Hippocampal formation (tissue), 2 donors: Measurements from ENCODE around the gene SLC10A7.

Experiments used
- DNase-seq, 2 donors: peaks; one replicate each; lab custom pipeline; 2025; lab: John Stamatoyannopoulos, UW

Gene SLC10A7

GRCh38 chr4:146257511-146257910, 264.2 kb downstream of the SLC10A7 start:
- DNase-seq: no peak

GRCh38 chr4:146256328-146256727, 265.4 kb downstream of the SLC10A7 start:
- DNase-seq: no peak

GRCh38 chr4:146255874-146256273, 265.9 kb downstream of the SLC10A7 start:
- no peak for DNase-seq

DNA sequence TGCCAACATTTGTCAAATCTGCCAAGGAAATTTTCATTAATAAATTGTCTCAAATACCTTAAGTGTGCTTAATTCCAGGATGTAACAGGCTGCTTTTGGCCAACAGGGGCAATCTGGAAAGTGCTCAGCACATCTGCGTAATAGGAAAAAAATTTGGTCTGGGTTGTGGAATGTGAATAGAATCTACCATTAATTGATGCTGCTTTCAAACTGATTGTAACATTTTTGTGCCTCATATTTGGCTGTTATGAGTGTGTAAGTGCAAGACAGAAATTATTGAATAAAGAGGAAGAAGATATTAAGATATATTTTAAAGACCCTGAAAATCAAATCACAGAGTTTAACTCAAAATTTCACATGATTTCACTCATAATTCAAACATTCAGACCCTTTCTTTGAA, 266.3 kb downstream of the SLC10A7 start:
- DNase-seq: no peak

DNA sequence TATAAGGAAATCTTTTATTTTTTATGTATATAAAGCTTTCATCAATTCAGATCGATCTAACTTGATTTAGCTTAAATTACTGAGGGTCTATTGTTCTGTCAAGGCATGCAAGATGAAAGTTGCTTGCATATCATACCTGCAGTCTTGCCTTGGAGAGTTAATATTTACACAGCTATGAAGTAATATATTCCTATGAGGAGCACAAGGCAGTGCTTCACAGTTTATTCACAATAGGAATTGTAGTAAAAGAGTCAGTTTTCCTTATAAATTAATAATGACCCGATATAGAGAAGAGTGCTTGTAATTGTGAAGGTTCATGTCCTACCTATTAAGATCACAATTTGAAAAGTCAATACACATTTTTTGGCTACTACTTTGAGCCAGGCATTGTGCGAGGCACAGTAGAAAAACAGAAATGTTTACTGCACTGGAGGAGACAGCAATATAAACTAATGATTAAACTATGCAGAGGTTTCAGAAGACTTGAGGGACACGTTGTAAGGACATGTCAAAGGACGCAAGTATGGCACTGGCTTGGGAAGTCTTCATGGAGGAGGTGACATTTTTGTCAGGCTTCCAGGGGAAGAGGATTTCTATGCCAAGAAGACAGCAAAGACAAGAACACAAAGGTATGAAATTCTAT, 268.6 kb downstream of the SLC10A7 start:
- DNase-seq: no peak

- no peak for DNase-seq
Observed at GRCh38 chr4:146247356-146247755, 274.4 kb downstream of the SLC10A7 start.

GRCh38 chr4:146246381-146246780, 275.4 kb downstream of the SLC10A7 start:
- no peak for DNase-seq

- DNase-seq: no peak
Observed at GRCh38 chr4:146245850-146246249, 275.9 kb downstream of the SLC10A7 start.

- no peak for DNase-seq
Observed at GRCh38 chr4:146245246-146245645, 276.5 kb downstream of the SLC10A7 start.

- no peak for DNase-seq
Observed at GRCh38 chr4:146244496-146244895, 277.2 kb downstream of the SLC10A7 start.

DNA sequence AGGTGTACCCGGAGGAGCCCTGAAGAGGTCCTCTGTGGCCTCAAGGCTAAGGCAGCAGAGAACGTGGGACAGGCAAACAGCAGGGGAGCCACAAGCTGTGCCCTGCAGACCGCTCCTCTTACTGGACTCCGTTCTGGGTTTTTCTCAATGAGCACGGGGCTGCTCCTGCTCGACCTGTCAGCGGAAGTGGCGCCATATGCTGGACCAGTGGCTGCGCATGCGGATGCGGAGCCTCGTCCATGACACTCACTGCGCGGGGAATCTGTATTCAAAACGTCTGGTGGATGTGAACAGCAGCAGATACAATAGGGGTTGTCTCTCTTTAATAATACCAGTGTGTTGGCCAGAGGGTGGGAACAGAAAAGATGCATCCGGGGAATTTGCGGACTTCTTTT, 277.9 kb downstream of the SLC10A7 start:
- no peak for DNase-seq

- no peak for DNase-seq
Observed at GRCh38 chr4:146243141-146243882, 278.4 kb downstream of the SLC10A7 start.

DNA sequence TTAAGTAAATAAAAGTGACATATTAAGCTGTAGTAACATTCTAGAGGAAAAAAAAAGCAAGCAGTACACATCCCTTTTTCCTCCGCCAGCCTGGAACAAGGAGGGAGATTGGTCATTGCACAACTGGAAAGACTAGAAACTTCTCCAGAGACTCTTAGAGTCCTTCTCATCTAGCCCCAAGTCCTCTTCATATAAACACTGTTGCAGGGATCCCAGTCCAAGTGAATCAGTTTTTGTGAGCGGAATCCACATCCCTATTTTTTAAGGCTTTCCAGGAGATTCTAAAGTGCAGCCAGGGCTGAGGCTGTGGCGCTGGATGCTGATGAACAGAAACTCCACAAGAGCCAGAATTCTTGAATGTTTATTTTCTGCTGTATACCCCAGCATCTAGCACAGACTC, 283.6 kb downstream of the SLC10A7 start:
- DNase-seq: no peak

DNA sequence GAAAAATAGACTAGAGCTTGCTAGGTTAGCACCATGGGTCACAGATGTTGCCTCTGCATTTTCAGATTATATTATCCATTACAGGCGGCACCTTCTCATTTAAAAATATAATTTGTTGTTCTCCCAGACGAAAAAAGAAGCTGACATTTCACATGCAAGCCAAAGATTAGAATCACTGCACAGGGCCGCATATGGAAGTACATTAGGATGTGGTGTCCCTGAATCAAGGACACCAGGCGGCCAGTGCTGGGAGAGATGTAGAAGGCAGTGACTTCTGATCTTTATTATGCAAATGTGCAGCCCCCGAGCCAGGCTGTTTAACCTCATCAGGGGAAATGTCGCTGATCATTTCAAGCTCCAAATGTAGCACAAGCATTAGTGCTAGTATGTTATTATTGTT, 284.6 kb downstream of the SLC10A7 start:
- DNase-seq: no peak

- no peak for DNase-seq
Observed at GRCh38 chr4:146236216-146236615, 285.5 kb downstream of the SLC10A7 start.

DNA sequence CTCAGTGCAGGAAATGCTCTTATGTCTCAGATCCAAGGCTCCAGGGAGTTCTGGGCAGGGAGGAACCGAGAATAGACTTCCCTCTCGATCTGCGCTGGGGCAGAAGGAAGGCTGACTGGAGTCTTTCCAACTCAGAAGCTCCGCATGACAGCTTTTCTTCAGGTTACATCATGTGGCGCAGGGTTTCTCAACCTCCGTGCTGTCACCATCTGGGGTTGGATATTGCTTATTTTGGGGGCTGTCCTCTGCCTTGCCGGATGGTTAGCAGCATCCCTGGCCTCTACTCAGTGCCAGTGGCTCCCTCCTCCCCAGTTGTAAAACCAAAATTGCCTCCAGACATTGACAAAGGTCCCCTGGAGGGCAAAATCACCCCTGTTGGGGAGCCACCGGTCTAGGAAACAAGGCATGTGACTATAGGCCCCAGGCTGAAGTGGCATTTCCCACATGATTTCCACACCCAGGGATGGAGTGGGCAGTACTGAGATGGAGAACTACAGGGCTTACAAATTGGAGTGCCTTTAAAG, 286.0 kb downstream of the SLC10A7 start:
- no peak for DNase-seq

GRCh38 chr4:146232131-146232722, 289.5 kb downstream of the SLC10A7 start:
- no peak for DNase-seq

DNA sequence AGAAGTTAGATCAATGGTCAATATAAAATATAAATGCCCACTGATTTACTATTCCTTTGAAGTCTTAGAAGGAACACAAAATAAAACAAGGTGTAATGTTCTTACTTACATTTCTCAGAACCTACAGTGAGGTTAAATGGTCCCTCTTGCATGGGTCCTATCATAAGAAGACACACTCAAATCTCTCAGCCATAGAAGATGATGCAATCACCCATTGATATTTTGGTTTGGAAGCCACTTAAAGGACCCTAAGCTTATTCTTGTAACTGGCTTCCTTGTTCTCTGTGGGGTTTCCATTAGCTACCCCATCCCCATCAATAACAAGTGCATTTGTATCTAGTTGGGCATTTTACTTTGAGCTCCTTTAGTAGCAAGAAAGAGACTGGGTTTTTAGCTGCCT, 292.3 kb downstream of the SLC10A7 start:
- DNase-seq: no peak

- DNase-seq: no peak
Observed at GRCh38 chr4:146224326-146224966, 297.3 kb downstream of the SLC10A7 start.

GRCh38 chr4:146222313-146222712, 299.4 kb downstream of the SLC10A7 start:
- DNase-seq: no peak

GRCh38 chr4:146214238-146214637, 307.5 kb downstream of the SLC10A7 start, which contains the start of gene REELD1:
TSS of gene REELD1 (plus strand) at chr4:146214538. CDS start at chr4:146216953, 2,415 bp downstream.
- DNase-seq: no peak

- no peak for DNase-seq
Observed at GRCh38 chr4:146212781-146213180, 309.0 kb downstream of the SLC10A7 start.
